GM12801 (cell line): Measurements from ENCODE around the gene NFKBIL1.

Source experiments
- TF ChIP-seq, protein P1 (sequence below): IDR thresholded peaks from one replicate; pipeline ENCODE4 v1.5.1; 2011; ENCODE audit warnings: control low read depth; ENCODE audit not compliant: insufficient read length; ENCODE audit errors: extremely low read depth

NFKBIL1 gene

DNA sequence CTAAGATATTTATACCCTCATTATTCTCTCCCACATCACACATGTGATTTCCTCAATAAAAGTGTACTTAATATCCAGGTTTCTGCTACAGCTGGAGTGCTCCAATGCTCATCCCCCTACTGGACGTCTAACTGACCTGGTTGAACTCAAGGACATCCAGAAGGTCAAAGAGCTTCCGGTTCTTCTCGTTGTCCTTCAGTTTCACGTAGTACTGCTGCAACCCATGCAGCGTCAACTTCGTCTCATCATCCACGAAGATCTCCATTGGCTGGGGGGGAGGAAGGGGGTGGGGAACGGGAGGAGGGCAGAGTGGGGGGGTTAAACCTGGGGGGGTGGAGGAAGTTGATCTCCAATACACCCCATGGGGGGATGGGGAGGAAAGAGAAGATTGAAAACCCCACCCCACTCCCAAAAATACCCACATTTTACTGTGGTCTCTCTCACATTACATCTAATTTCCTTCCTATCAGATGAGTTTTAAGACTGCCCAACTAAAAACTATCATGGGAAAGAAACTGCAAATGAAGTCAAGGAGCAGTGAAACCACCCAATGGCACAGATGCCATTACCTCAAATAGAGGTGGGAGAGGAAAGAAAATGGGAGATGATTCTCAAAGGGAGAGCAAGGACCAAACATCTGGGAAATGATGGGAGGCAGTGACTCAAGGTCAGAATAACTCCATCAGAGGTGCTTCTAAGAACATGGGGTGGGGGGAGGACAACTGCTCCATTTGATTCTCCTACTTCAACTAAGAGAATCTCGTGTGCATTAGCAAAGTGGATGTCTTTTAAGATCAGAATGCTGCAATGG, 14.6 kb upstream of the NFKBIL1 start:
- TF ChIP-seq, protein P1, sequence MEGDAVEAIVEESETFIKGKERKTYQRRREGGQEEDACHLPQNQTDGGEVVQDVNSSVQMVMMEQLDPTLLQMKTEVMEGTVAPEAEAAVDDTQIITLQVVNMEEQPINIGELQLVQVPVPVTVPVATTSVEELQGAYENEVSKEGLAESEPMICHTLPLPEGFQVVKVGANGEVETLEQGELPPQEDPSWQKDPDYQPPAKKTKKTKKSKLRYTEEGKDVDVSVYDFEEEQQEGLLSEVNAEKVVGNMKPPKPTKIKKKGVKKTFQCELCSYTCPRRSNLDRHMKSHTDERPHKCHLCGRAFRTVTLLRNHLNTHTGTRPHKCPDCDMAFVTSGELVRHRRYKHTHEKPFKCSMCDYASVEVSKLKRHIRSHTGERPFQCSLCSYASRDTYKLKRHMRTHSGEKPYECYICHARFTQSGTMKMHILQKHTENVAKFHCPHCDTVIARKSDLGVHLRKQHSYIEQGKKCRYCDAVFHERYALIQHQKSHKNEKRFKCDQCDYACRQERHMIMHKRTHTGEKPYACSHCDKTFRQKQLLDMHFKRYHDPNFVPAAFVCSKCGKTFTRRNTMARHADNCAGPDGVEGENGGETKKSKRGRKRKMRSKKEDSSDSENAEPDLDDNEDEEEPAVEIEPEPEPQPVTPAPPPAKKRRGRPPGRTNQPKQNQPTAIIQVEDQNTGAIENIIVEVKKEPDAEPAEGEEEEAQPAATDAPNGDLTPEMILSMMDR = no peak

DNA sequence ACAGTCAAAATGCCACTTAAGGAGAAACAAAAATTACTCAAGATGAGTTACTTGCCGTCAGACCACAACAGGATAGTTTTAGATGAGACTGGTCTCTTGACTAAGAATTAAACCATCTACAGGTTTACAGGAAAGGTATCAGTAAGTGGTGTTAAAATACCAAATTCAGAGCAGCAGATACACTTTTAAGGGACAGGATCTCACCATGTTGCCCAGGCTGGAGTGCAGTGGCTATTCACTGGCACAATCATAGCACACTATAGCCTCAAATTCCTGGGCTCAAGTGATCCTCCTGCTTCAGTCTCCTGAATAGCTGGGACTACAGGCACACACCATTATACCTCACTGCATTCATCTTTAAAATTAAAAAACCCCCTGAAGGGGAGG, 14.0 kb upstream of the NFKBIL1 start:
- TF ChIP-seq, protein P1 = no peak

DNA sequence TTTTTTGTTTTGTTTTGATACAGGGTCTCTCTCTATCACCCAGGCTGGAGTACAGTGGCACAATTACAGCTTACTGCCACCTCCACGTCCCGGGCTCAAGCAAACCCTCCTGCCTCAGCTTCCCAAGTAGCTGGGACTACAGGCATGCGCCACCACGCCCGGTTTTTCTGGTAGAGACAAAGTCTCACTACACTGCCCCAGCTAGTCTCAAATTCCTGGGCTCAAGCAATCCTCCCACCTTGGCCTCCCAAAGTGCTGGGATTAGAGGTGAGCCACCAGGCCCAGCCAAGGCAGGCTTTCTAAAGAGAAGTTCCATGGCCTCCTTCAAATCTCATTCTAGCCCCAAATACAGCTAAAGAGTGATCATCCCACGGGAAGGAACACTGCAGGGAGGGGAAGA, 13.4 kb upstream of the NFKBIL1 start:
- TF ChIP-seq, protein P1 = no peak

DNA sequence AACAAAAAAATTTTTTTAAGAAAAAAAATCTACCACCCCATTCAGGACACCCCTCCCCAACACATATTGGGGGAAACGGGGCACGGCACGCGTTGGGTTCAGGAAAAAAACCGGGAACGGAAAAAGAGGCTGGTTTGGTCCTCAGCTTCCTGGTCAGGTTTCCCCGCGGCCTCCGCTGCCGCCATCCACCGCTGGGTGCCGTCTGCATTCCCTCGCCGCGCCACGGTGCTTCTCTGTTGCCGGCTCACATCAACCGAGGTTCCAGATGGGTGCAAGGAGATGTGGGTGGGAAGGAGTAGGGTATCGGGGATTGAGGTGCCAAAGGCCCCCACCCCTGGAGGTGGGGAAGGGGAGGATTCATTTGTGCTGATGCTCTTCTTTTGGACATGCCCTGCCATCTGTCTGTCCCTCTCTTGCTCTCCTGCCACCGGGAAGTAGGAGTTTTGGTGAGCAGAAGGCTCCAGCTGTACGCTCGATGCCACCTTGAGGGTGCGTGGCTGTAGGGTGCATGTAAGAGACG, 12.8 kb upstream of the NFKBIL1 start:
- TF ChIP-seq, protein P1 = no peak

DNA sequence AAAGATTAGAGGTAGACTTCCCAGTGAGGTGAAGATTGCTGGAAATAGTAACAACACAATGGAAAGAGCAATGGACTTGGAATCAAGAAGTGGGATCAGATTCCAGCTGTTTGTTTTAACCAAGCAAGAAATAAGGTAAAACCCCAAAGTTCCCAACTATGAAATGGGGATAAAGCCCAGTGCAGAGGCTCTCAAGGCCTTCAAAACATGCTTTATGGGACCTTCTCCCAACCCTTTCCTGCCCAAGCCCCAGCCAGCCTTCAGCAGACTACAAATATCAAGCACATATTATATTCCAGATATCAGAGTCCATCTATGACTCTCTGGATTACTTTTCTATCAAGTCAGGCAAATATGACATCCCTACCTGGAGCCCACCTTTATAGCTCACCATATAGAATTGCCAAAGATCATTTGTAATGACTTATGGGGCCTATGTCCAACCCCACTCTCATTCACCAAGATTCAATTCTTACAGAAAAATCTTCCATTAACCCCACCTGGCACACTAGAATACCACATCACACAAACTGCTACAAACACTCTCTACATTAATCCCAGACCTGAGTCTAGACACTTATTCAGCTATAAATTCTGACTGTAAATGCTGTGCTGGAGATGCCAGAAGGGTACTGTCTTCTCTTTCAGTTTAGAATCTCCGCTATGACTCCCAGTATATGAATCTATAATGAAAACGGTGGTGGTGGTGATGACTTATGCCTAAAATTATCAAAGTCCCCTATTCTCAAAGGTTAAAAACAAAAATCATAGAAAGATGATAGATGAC, 11.7 kb upstream of the NFKBIL1 start:
- TF ChIP-seq, protein P1 = no peak

DNA sequence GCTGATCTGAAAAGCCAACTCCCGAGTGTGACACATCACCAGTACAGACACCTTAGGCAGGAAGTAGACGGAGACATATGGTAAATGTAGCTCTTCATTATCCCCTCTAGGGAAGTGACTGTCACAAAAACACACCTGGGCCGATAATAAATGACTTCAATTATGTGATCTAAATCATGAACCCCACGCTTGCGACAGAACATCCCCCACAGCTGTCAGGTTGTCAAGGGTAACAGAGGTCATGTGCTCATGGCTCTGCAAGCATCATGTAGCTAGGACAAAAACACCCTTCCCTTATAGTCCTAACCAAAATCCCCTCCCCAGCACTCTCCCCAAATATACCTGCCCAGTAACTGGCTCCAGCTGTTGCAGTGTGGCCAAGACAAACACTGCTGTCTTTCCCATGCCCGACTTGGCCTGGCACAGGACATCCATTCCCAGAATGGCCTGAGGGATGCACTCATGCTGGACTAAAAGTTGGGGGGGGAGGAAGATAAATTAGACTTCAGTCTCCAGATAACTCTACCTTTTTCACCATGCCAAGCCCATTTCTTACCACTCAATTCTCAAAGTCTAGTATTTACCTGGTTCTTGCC, 8.5 kb upstream of the NFKBIL1 start:
- TF ChIP-seq, protein P1 = no peak

DNA sequence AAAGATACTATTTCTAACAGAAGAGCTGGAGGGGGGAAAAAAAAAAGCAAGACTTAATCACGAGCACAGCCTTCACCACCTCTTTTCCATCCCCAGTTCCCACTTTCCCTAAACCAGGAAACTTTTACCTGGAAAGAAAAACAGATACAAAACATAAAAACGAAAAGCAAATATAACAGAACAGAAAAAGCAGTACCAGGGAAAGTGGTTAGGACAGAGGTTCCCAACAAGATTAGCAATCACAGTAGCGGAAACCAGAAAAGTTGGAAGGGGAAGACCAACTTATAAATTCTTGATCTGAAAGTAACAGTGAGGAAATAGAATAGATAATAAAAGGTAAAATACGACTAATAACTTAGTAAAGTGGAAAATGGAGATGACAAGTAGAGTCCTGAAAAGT, 6.8 kb upstream of the NFKBIL1 start:
- TF ChIP-seq, protein P1 = no peak
